NCI-H146 treated with DMSO at 0.1 percent for 48 hours (cell line): ENCODE data around the gene SIAH1.
A peak's percentile ranks its signal among the peaks of the same experiment; 100 is the strongest.
"Not testable (repeated sequence)": the region's sequence is repeated elsewhere in the genome, so short reads cannot be mapped to it uniquely, and the experiment has no call there.

Source experiments
- DNase-seq: peaks from one replicate; lab custom pipeline; 2025; ENCODE audit not compliant: unreplicated experiment; lab: John Stamatoyannopoulos, UW

Gene SIAH1

GRCh38 chr16:48393485-48394354 lies 8.5 kb upstream of the SIAH1 start:
- no peak for DNase-seq

- no peak for DNase-seq
Measured at GRCh38 chr16:48392407-48392806, 7.2 kb upstream of the SIAH1 start.

DNA sequence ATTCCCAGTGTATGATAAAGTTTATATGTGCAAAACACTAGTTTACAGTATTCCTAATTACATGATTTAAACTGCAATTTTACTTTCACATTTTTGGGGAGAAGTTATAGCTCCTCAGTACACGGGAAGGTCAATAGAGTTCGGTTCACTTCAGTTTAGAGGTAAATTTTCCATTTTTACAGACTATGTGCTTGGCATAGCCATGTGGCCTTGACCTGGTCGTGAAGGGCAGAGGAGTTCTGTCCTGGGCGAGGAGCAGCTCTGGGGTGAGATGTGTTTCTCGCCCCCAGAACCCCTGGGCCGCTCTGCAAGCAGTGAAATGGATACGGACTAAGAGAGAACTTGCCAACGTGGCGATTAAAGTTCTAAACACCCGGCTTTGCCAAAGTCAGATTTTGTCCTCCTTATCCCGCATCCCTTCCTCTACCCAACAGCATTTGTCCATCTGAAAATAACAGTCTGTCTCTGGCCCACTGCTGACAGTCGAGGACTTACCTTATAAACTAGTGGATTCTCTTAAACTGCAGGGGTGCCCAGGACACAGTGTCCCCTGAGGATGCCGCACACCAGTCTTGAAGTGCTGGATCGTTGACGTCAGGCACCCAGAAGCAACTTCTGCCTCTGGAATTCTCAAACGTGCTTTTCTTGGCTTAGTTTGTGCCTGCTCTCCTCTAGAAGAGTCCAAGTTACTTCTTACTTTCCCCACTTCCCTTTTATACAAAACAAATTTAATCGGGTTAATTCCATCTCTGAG lies 1.5 kb upstream of the SIAH1 start:
- no peak for DNase-seq

- DNase-seq, result peak; percentile 22
Measured at GRCh38 chr16:48384520-48385252, 527 bp downstream of the SIAH1 start.

GRCh38 chr16:48383877-48384519 lies 1.2 kb downstream of the SIAH1 start:
- DNase-seq, result peak; percentile 1

GRCh38 chr16:48383009-48383876 lies 2.0 kb downstream of the SIAH1 start:
- DNase-seq, result no peak

- no peak for DNase-seq
Measured at GRCh38 chr16:48382131-48382530, 3.1 kb downstream of the SIAH1 start.

DNA sequence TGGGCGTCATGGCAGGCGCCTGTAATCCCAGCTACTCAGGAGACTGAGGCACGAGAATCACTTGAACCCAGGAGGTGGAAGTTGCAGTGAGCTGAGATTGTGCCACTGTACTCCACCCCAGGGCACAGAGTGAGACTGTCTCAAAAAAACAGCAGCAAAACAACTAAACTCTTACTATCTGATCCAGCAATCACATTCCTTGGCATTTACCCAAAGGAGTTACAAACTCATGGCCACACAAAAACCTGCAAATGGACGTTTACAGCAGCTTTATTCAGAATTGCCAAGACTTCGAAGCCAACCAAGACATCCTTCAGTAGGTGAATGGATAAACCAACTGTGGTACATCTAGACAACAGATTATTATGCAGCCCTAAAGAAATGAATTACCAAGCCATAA lies 4.0 kb downstream of the SIAH1 start:
- no peak for DNase-seq

DNA sequence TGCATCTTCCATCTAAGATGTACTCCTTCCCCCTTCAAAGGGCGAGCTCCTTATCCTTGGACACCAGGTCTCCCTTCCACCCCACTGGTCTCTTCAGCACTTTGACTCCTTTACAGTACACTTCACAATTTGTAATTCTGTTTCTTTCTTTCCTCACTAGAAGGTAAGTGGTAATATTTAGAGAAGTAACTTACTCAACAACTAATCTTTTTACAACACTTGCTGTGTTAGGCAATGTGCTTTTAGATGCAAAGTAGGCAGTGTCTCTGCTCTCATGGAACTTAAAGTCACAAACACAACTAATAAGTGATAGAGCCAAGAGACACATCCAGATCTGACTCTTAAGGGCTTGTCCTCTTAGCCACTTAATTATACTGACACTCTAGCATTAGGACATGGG lies 6.4 kb downstream of the SIAH1 start:
- DNase-seq, result no peak

DNA sequence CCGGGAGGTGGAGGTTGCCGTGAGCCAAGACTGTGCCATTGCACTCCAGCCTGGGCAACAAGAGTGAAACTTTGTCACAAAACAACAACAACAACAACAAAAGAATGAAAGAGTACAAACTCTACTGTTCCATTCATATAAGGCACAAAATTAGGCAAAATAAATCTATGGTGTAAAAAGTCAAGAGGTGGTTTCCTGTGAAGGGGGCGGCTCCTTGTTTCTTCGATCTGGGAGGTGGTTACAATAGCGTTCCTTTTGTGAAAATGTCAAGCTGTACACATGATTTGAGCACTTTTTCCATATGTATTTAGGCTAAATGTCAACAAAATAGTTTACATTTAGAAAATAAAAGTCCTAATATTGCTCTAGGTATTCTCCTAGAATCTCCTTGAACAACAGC lies 6.9 kb downstream of the SIAH1 start:
- DNase-seq, result no peak

DNA sequence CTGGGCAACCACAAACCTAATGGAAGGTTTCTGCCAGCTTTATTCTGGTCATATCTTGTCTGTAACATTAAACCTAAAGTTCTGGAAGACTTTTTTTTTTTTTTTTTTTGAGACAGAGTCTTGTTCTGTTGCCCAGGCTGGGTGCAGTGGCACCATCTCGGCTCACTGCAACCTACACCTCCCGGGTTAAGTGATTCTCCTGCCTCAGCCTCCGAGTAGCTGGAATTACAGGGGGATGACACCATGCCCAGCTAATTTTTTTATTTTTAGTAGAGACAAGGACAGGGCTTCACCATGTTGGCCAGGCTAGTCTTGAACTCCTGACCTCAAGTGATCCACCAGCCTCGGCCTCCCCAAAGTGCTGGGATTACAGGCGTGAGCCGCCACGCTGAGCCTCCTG lies 7.9 kb downstream of the SIAH1 start:
- DNase-seq, result not testable (repeated sequence)

- no peak for DNase-seq
Measured at GRCh38 chr16:48374255-48374654, 11.0 kb downstream of the SIAH1 start.

DNA sequence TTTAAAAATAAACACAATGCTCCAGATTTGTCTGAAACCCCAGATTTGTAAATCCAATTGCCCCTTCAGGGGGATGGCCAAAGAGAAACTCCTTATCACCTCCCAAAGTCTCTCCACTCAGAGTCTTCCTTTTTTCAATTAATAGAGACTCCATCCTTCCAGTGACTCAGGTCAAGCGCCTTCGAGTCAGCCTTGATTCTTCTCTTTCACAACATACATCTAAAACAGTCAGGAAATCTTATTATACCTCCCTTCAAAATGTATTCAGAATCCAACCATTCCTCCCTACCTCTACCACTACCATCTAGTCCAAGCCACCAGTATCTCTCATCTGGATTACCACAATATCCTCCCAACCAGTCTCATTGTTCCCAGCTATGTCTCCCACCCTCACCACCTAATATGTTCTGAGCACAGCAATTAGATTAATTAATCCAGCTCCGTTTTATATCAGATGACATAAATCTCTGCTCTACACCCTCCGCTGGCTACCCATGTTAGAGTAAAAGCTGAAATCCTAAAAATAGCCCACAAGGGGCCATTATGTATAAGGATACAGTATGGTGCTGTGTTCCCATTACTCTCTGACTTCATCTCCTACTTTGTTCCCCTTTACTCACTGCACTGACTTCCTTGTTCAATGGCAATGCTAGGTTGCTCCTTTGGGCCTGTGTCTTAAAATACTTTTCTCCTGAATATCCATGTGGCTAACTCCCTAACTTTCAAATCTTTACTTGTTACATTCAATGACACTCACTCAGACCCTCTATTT lies 11.8 kb downstream of the SIAH1 start:
- DNase-seq, result no peak

- no peak for DNase-seq
Measured at GRCh38 chr16:48372744-48373143, 12.5 kb downstream of the SIAH1 start.

DNA sequence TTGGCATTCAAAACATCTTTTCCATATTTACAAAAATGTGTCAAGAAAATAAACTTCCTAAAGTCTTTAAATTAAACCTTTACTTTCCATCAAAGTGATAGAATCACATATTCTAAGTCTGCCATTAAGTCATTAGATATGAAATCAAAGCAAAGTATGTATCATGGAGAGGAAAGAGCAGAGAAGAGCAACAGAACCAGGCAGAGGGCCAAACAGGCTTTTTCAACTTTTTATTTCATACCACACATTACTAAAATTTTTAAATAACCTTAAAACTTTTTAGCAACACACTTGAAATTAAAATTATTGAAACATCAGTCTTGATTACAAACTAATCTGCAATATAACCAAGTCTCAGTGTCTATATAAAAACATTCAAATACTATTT lies 13.8 kb downstream of the SIAH1 start:
- no peak for DNase-seq

- not testable (repeated sequence) for DNase-seq
Measured at GRCh38 chr16:48370668-48371392, 14.4 kb downstream of the SIAH1 start.

GRCh38 chr16:48370229-48370628 lies 15.0 kb downstream of the SIAH1 start:
- no peak for DNase-seq

GRCh38 chr16:48369765-48370164 lies 15.4 kb downstream of the SIAH1 start:
- no peak for DNase-seq
